OCI-LY7 (cell line): ENCODE data around the gene PCBP3.

Source experiments
- EZH2phosphoT487 ChIP-seq: fragments of 200-600 bp; sonication (generic); IDR thresholded peaks from 2 replicates; pipeline ENCODE4 v1.6.1; 2018; ENCODE audit warnings: low read depth, borderline replicate concordance, mild to moderate bottlenecking, mixed run types, antibody characterized with exemption, low read length, moderate library complexity, mixed read lengths
- TF ChIP-seq, protein P1 (sequence below): fragments of 200-600 bp; sonication (generic); conservative IDR thresholded peaks from 2 replicates; pipeline ENCODE4 v1.5.1; 2014; ENCODE audit warnings: mild to moderate bottlenecking, antibody characterized with exemption, low read length, moderate library complexity, mixed read lengths

DNA sequence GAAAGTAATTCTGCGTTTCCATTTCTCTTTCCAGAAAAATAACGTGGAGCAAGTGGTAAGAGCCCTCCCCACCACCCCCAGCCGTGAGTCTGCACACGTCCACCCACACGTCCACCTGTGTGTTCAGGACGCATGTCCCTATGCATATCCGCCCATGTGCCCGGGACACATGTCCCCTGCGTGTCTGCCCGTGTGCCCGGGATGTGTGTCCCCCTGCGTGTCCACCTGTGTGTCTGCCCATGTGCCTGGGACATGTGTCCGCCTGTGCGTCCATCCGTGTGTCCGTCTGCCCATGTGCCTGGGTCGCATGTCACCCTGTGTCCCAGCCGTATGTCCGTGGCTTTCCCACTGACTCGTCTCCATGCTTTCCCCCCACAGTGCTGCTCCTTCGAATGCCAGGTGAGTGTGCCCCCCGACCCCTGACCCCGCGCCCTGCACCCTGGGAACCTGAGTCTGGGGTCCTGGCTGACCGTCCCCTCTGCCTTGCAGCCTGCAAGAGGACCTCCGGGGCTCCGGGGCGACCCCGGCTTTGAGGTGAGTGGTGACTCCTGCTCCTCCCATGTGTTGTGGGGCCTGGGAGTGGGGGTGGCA lies 343.7 kb downstream of the PCBP3 start:
- TF ChIP-seq, protein P1, sequence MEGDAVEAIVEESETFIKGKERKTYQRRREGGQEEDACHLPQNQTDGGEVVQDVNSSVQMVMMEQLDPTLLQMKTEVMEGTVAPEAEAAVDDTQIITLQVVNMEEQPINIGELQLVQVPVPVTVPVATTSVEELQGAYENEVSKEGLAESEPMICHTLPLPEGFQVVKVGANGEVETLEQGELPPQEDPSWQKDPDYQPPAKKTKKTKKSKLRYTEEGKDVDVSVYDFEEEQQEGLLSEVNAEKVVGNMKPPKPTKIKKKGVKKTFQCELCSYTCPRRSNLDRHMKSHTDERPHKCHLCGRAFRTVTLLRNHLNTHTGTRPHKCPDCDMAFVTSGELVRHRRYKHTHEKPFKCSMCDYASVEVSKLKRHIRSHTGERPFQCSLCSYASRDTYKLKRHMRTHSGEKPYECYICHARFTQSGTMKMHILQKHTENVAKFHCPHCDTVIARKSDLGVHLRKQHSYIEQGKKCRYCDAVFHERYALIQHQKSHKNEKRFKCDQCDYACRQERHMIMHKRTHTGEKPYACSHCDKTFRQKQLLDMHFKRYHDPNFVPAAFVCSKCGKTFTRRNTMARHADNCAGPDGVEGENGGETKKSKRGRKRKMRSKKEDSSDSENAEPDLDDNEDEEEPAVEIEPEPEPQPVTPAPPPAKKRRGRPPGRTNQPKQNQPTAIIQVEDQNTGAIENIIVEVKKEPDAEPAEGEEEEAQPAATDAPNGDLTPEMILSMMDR = no peak
- no peak for TF ChIP-seq EZH2phosphoT487
